Measurements from ENCODE around the gene DNAH14.
"Not testable (repeated sequence)": the region's sequence is repeated elsewhere in the genome, so short reads cannot be mapped to it uniquely, and the experiment has no call there.

Gene DNAH14

GRCh38 chr1:225259542-225259941 lies 330.1 kb downstream of the DNAH14 start:
- DNase-seq = no peak

- no peak for DNase-seq
Observed at GRCh38 chr1:225260319-225260718, 330.8 kb downstream of the DNAH14 start.

GRCh38 chr1:225277445-225277844 lies 348.0 kb downstream of the DNAH14 start:
- no peak for DNase-seq

GRCh38 chr1:225280563-225280962 lies 351.1 kb downstream of the DNAH14 start:
- no peak for DNase-seq

- DNase-seq = no peak
Observed at GRCh38 chr1:225290244-225290643, 360.8 kb downstream of the DNAH14 start.

GRCh38 chr1:225299624-225300023 lies 370.1 kb downstream of the DNAH14 start:
- DNase-seq = no peak

GRCh38 chr1:225300381-225300780 lies 370.9 kb downstream of the DNAH14 start:
- no peak for DNase-seq

GRCh38 chr1:225304996-225305395 lies 375.5 kb downstream of the DNAH14 start:
- DNase-seq = no peak

- DNase-seq = not testable (repeated sequence)
Observed at GRCh38 chr1:225310544-225310943, 381.1 kb downstream of the DNAH14 start.

GRCh38 chr1:225318706-225319575 lies 389.5 kb downstream of the DNAH14 start:
- DNase-seq = no peak

GRCh38 chr1:225319871-225320270 lies 390.4 kb downstream of the DNAH14 start:
- no peak for DNase-seq

- DNase-seq = no peak
Observed at GRCh38 chr1:225321784-225322183, 392.3 kb downstream of the DNAH14 start.

- DNase-seq = no peak
Observed at GRCh38 chr1:225329041-225329440, 399.6 kb downstream of the DNAH14 start.

GRCh38 chr1:225329996-225330395 lies 400.5 kb downstream of the DNAH14 start:
- DNase-seq = not testable (repeated sequence)

GRCh38 chr1:225332686-225333085 lies 403.2 kb downstream of the DNAH14 start:
- no peak for DNase-seq

GRCh38 chr1:225335098-225335778 lies 405.8 kb downstream of the DNAH14 start:
- DNase-seq = not testable (repeated sequence)

- no peak for DNase-seq
Observed at GRCh38 chr1:225338545-225338944, 409.1 kb downstream of the DNAH14 start.

- no peak for DNase-seq
Observed at GRCh38 chr1:225341642-225342041, 412.2 kb downstream of the DNAH14 start.

GRCh38 chr1:225342695-225343094 lies 413.2 kb downstream of the DNAH14 start:
- DNase-seq = no peak

- DNase-seq = no peak
Observed at GRCh38 chr1:225343618-225344017, 414.1 kb downstream of the DNAH14 start.

GRCh38 chr1:225347123-225347683 lies 417.7 kb downstream of the DNAH14 start:
- no peak for DNase-seq

- no peak for DNase-seq
Observed at GRCh38 chr1:225348400-225348799, 418.9 kb downstream of the DNAH14 start.

- no peak for DNase-seq
Observed at GRCh38 chr1:225349826-225350225, 420.4 kb downstream of the DNAH14 start.

- no peak for DNase-seq
Observed at GRCh38 chr1:225350872-225351271, 421.4 kb downstream of the DNAH14 start.
